NB4 (cell line): ENCODE results near the gene IGFBP6.

Experiments
- DNase-seq: peaks from one replicate; pipeline ENCODE4 v3.0.0; 2010; ENCODE audit warnings: low read depth
- H3K4me3 ChIP-seq: one replicate; pipeline ENCODE4 v1.5.1; 2011; ENCODE audit warnings: mild to moderate bottlenecking, low read depth, low read length, moderate library complexity
- MYC ChIP-seq: IDR thresholded peaks from 2 replicates; pipeline ENCODE4 v1.6.1; 2011; ENCODE audit warnings: low read depth, low read length
- POLR2A ChIP-seq: IDR thresholded peaks from 2 replicates; pipeline ENCODE4 v1.6.1; 2011; ENCODE audit warnings: mild to moderate bottlenecking; ENCODE audit not compliant: insufficient read length; ENCODE audit errors: extremely low read depth
- TF ChIP-seq, protein P1 (sequence below): IDR thresholded peaks from 2 replicates; pipeline ENCODE4 v1.6.1; 2011; ENCODE audit warnings: low read depth, low read length
- TF ChIP-seq, protein P2 (sequence below): IDR thresholded peaks from one replicate; pipeline ENCODE4 v1.5.1; 2012; ENCODE audit warnings: low read depth, low read length

IGFBP6 gene

DNA sequence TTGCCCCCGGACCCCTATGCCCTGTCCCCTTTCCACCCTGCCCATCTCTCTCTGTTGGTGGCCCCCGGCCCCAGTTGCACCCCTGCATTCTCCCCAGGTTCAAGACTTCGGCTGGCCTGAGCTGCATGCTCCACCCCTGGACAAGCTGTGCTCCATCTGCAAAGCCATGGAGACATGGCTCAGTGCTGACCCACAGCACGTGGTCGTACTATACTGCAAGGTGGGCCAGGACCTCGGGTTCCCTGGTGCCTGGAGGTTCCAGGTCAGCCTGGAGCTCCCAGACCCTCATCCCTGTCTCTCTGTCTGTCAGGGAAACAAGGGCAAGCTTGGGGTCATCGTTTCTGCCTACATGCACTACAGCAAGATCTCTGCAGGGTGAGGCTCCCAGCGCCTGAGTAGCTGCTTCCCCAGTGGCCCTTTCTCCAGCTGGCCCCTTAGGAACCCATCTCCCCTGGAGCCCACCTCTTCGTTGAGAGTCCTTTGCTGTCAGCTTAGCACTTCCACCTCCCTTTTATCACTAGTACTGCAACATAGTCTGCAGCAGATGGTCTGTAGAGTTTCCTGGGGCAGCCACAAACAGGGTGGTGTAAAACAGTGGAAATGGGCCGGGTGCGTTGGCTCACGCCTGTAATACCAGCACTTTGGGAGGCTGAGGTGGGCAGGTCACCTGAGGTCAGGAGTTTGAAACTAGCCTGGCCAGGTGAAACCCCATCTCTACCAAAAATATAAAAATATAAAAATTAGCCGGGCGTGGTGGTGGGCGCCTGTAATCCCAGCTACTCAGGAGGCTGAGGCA lies 41.8 kb upstream of the IGFBP6 start:
- TF ChIP-seq, protein P1, sequence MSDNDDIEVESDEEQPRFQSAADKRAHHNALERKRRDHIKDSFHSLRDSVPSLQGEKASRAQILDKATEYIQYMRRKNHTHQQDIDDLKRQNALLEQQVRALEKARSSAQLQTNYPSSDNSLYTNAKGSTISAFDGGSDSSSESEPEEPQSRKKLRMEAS = no peak
- TF ChIP-seq, protein P2, sequence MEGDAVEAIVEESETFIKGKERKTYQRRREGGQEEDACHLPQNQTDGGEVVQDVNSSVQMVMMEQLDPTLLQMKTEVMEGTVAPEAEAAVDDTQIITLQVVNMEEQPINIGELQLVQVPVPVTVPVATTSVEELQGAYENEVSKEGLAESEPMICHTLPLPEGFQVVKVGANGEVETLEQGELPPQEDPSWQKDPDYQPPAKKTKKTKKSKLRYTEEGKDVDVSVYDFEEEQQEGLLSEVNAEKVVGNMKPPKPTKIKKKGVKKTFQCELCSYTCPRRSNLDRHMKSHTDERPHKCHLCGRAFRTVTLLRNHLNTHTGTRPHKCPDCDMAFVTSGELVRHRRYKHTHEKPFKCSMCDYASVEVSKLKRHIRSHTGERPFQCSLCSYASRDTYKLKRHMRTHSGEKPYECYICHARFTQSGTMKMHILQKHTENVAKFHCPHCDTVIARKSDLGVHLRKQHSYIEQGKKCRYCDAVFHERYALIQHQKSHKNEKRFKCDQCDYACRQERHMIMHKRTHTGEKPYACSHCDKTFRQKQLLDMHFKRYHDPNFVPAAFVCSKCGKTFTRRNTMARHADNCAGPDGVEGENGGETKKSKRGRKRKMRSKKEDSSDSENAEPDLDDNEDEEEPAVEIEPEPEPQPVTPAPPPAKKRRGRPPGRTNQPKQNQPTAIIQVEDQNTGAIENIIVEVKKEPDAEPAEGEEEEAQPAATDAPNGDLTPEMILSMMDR = no peak
- no peak for TF ChIP-seq POLR2A
- TF ChIP-seq MYC = no peak
- H3K4me3 ChIP-seq = no peak overlapping the region
- DNase-seq = no peak

DNA sequence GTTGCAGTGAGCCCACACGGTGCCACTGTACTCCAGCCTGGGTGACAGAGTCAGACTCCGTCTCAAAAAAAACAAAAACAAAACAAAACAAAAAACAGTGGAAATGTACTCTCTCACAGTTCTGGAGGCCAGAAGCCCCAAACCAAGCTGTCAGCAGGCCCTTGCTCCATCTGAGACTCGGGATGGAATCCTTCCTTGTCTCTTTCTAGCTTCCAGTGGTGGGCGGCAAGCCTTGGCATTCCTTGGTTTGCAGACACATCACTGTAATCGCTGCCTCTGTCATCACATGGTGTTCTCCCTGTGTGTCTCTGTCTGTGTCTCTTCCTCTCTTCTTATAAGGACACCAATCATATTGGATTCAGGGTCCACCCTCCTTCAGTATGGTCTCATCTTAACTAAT lies 41.2 kb upstream of the IGFBP6 start:
- H3K4me3 ChIP-seq = no peak overlapping the region
- no peak for DNase-seq
- TF ChIP-seq MYC (no peak), POLR2A (no peak)
- TF ChIP-seq, protein P2 = no peak
- TF ChIP-seq, protein P1 = no peak

DNA sequence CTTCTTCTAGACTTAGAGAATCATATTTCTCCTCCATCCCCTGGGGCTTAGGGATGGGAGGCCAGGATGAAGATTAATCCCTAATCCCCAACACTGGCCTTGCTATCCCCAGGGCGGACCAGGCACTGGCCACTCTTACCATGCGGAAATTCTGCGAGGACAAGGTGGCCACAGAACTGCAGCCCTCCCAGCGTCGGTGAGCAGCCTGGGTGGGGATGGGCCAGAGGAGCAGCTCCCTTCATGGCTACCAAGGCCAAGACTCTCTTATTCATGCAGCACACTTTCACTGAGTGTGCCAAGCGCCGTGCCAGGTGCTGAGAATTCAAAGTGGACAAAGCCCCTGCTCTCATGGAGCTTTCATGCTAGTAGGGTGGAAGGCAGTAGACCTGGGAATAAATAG lies 40.6 kb upstream of the IGFBP6 start:
- TF ChIP-seq, protein P2 = no peak
- TF ChIP-seq MYC (no peak), POLR2A (no peak)
- TF ChIP-seq, protein P1 = no peak
- no peak for DNase-seq

DNA sequence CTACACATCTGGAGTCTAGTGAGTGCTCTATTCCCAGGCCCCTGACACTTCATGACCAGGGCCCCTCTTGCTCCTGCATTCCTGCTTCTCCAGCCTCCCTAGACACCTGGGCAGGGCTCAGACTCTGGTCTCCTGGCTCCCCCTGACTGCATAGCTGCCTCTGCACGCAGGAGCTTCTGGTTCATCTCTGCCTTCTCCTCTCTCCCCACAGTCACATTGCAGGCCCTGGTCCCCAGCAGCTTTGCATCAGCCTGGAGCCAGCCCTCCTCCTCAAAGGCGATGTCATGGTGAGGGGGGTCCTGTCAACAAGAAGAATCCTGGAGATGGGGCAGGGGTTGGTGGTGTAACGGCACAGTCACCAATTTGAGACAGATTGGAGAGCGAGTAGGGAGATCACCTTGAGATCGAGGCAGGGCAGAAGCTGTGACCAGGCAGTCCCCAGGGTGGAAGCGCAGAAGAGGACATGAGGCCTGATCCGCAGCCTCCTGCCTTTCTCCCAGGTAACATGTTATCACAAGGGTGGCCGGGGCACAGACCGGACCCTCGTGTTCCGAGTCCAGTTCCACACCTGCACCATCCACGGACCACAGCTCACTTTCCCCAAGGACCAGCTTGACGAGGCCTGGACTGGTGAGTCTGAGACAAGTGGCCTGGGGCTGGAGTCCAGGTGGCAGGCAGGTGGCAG lies 39.5 kb upstream of the IGFBP6 start:
- no peak overlapping the region for H3K4me3 ChIP-seq
- no peak for DNase-seq
- TF ChIP-seq, protein P1 = no peak
- no peak for TF ChIP-seq POLR2A
- TF ChIP-seq, protein P2 = no peak
- TF ChIP-seq MYC = no peak

More for the DNA sequence above, 40.6 kb upstream of the IGFBP6 start:
- H3K4me3 ChIP-seq = no peak overlapping the region

DNA sequence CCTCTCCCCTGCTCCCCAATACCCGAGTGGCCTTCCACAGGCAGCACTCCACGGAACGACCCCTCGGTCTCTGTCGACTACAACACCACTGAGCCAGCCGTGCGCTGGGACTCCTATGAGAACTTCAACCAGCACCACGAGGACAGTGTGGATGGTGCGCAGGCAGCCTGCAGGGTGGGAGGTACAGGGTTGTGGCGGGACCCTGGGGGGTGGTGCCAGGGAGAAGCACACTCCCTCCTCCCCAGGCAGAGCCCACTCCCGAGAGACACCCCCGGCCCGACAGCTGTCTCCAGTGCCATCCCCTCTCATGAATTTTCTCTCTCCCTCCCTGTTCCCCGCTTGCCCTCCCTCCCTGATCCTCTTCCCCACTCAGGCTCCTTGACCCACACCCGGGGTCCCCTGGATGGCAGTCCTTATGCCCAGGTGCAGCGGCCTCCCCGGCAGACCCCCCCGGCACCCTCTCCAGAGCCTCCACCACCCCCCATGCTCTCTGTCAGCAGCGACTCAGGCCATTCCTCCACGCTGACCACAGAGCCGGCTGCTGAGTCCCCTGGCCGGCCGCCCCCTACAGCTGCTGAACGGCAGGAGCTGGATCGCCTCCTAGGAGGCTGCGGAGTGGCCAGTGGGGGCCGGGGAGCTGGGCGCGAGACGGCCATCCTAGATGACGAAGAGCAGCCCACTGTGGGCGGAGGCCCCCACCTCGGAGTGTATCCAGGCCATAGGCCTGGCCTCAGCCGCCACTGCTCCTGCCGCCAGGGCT lies 38.6 kb upstream of the IGFBP6 start:
- TF ChIP-seq POLR2A (no peak), MYC (no peak)
- TF ChIP-seq, protein P2 = no peak
- TF ChIP-seq, protein P1 = no peak
- no peak overlapping the region for H3K4me3 ChIP-seq
- DNase-seq = no peak
